Measurements from ENCODE around the gene KBTBD4. TPM values are rescaled to one million over a fixed set of nuclear protein-coding genes. Genes with fewer than 3 reads are reported as not detected.

Gene KBTBD4
- total and polyA plus RNA-seq, 2 of the 13 experiments (the other 11 are each of a cell fraction or from before 2014, with no cell fraction given): 8.5 to 12.8 TPM

GRCh38 chr11:47538741-47539565 is 39.8 kb downstream of the KBTBD4 start (continued):
- TF ChIP-seq, protein P1, sequence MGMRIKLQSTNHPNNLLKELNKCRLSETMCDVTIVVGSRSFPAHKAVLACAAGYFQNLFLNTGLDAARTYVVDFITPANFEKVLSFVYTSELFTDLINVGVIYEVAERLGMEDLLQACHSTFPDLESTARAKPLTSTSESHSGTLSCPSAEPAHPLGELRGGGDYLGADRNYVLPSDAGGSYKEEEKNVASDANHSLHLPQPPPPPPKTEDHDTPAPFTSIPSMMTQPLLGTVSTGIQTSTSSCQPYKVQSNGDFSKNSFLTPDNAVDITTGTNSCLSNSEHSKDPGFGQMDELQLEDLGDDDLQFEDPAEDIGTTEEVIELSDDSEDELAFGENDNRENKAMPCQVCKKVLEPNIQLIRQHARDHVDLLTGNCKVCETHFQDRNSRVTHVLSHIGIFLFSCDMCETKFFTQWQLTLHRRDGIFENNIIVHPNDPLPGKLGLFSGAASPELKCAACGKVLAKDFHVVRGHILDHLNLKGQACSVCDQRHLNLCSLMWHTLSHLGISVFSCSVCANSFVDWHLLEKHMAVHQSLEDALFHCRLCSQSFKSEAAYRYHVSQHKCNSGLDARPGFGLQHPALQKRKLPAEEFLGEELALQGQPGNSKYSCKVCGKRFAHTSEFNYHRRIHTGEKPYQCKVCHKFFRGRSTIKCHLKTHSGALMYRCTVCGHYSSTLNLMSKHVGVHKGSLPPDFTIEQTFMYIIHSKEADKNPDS (CRISPR knock-in tag; IDR thresholded peaks at IDR 0.05): no peak
- TF ChIP-seq REPIN1 (CRISPR knock-in tag; IDR thresholded peaks at IDR 0.05; ENCODE audit: borderline replicate concordance, low read depth): no peak

DNA sequence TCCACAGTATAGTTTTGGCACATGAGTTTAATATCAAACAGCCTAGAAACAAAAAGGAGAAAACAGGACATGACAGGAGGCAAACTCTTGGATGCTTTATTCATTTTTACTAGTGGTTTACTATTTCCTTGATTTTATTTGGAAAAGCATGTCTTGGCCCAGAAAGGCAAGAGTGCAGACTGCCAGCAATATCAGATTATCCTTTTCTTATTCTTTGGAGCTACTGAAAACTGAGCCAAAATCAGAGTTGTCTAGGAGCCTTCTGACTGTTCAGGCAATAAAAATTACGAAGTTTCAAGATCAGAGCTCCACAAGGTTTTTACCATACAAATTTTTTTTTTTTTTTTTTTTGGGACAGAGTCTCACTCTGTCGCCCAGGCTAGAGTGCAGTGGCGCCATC is 41.9 kb downstream of the KBTBD4 start:
- Histone ChIP-seq H3K9me3 (ENCODE audit: low read length) (no peaks in the 10 kb centered on the region), H2AFZ (ENCODE audit: low read length) (no peak overlapping the region), H4K20me1 (ENCODE audit: insufficient read depth, low read length) (peaks cover 56% of the 10 kb centered on the region), H3K4me1 (ENCODE audit: insufficient read depth, low read length) (peaks cover 13% of the 10 kb centered on the region), H3K27ac (ENCODE audit: extremely low read length, insufficient read depth, low read length) (no peak overlapping the region), H3K36me3 (replicated peaks in 1 of 2; ENCODE audit: control insufficient read depth in 1 of 2, insufficient read depth in 2 of 2, low read length in 2 of 2) (peaks cover 1 to 2% of the 10 kb centered on the region in 2 experiments; a peak in 1 of 5 replicates), H3K79me2 (ENCODE audit: insufficient read depth, low read length) (peaks cover 92% of the 10 kb centered on the region), H3K27me3 (ENCODE audit: control insufficient read depth in 1 of 2, insufficient read depth in 2 of 2, low read length in 2 of 2) (no peaks in the 10 kb centered on the region), H3K4me2 (ENCODE audit: low read depth, low read length) (no peak overlapping the region), H3K4me3 (replicated peaks in 1 of 3; ENCODE audit: insufficient read depth in 1 of 3, low read depth in 2 of 3, low read length in 3 of 3) (no peak overlapping the region), H3K9ac (ENCODE audit: insufficient read depth, low read depth, low read length) (no peak overlapping the region)
- ChIA-PET CTCF (ENCODE audit: low intra/inter-chr PET ratio, low total read pairs) (no interaction called here), POLR2A (interaction anchor here (0.9 kb wide), 1 partner anchor 14 kb away, joined by 3 read pairs; no protein-coding TSS in a partner anchor)
- FAIRE-seq (no peak), DNase-seq (ENCODE audit: low spot score) (no peak), ATAC-seq (no peak)
- BruUV-seq (replicated peaks): no TSS peak
- 99% methylated on average over 3 of the region's 3 CpGs for WGBS (ENCODE audit: low lambda C conversion rate)
- in situ Hi-C loops (cut with HindIII; ENCODE audit: extremely low pct_ligation_motif_present, low pct_unique_long_range_greater_than_20kb) (no loop called here), intact Hi-C loops (cut with micrococcal nuclease; ENCODE audit: unreplicated experiment) (no loop called here)
- TF ChIP-seq IRX3 (CRISPR knock-in tag; IDR thresholded peaks at IDR 0.05; ENCODE audit: borderline replicate concordance, low read depth) (no peak), ZNF446 (CRISPR knock-in tag; IDR thresholded peaks at IDR 0.05) (no peak), ZFY (CRISPR knock-in tag; IDR thresholded peaks at IDR 0.05) (no peak), ZNF282 (IDR thresholded peaks at IDR 0.05; ENCODE audit: partially characterized antibody) (no peak), ARNTL (CRISPR knock-in tag; IDR thresholded peaks at IDR 0.05) (no peak), MEIS2 (CRISPR knock-in tag; IDR thresholded peaks at IDR 0.05) (no peak), MAFF (IDR thresholded peaks at IDR 0.05; ENCODE audit: low read depth, low read length) (no peak), RORA (CRISPR knock-in tag; IDR thresholded peaks at IDR 0.05) (no peak), RBM39 (IDR thresholded peaks at IDR 0.05; ENCODE audit: low read depth, low read length, poor library complexity, severe bottlenecking) (no peak), ZMAT3 (CRISPR knock-in tag; conservative IDR thresholded peaks at IDR 0.05) (no peak), AGO2 (optimal IDR thresholded peaks at IDR 0.05; ENCODE audit: low read depth, low read length) (no peak)
- TF ChIP-seq, protein P2, sequence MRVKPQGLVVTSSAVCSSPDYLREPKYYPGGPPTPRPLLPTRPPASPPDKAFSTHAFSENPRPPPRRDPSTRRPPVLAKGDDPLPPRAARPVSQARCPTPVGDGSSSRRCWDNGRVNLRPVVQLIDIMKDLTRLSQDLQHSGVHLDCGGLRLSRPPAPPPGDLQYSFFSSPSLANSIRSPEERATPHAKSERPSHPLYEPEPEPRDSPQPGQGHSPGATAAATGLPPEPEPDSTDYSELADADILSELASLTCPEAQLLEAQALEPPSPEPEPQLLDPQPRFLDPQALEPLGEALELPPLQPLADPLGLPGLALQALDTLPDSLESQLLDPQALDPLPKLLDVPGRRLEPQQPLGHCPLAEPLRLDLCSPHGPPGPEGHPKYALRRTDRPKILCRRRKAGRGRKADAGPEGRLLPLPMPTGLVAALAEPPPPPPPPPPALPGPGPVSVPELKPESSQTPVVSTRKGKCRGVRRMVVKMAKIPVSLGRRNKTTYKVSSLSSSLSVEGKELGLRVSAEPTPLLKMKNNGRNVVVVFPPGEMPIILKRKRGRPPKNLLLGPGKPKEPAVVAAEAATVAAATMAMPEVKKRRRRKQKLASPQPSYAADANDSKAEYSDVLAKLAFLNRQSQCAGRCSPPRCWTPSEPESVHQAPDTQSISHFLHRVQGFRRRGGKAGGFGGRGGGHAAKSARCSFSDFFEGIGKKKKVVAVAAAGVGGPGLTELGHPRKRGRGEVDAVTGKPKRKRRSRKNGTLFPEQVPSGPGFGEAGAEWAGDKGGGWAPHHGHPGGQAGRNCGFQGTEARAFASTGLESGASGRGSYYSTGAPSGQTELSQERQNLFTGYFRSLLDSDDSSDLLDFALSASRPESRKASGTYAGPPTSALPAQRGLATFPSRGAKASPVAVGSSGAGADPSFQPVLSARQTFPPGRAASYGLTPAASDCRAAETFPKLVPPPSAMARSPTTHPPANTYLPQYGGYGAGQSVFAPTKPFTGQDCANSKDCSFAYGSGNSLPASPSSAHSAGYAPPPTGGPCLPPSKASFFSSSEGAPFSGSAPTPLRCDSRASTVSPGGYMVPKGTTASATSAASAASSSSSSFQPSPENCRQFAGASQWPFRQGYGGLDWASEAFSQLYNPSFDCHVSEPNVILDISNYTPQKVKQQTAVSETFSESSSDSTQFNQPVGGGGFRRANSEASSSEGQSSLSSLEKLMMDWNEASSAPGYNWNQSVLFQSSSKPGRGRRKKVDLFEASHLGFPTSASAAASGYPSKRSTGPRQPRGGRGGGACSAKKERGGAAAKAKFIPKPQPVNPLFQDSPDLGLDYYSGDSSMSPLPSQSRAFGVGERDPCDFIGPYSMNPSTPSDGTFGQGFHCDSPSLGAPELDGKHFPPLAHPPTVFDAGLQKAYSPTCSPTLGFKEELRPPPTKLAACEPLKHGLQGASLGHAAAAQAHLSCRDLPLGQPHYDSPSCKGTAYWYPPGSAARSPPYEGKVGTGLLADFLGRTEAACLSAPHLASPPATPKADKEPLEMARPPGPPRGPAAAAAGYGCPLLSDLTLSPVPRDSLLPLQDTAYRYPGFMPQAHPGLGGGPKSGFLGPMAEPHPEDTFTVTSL (CRISPR knock-in tag; IDR thresholded peaks at IDR 0.05; ENCODE audit: borderline replicate concordance): no peak
- TF ChIP-seq, protein P3, sequence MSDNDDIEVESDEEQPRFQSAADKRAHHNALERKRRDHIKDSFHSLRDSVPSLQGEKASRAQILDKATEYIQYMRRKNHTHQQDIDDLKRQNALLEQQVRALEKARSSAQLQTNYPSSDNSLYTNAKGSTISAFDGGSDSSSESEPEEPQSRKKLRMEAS (IDR thresholded peaks at IDR 0.05): no peak
